Measurements from ENCODE around the gene NELL2.

Gene NELL2

DNA sequence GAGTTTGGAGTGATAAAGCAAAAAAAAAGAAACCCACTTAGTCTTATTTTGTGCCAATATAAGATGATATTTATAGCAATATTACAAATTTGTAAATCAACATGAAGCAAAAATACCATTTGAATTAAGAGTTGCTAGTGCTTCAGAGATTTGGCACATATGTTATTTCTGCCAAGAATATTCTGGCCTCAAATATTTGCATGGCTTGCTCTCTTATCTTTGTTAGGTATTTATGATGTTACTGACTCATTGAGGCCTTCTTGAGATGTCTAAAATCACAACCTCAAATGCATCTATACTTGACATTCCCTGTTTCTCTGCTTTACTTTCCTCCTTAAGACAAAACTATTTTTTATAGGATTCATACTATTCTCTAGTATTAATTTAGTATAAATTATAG lies 301.5 kb downstream of the NELL2 start:
- TF ChIP-seq CREB1 (IDR thresholded peaks at IDR 0.05; ENCODE audit: low read depth) (no peak), TAF1 (IDR thresholded peaks at IDR 0.05; ENCODE audit: low read depth) (no peak), TCF12 (IDR thresholded peaks at IDR 0.05; ENCODE audit: low read depth) (no peak), YY1 (IDR thresholded peaks at IDR 0.05; ENCODE audit: low read depth) (no peak), EGR1 (IDR thresholded peaks at IDR 0.05) (no peak), ZBTB7A (IDR thresholded peaks at IDR 0.05; ENCODE audit: low read depth) (no peak), RAD21 (IDR thresholded peaks at IDR 0.05; ENCODE audit: low read depth) (no peak), CEBPB (IDR thresholded peaks at IDR 0.05) (no peak)
- TF ChIP-seq, protein P1, sequence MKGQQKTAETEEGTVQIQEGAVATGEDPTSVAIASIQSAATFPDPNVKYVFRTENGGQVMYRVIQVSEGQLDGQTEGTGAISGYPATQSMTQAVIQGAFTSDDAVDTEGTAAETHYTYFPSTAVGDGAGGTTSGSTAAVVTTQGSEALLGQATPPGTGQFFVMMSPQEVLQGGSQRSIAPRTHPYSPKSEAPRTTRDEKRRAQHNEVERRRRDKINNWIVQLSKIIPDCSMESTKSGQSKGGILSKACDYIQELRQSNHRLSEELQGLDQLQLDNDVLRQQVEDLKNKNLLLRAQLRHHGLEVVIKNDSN (IDR thresholded peaks at IDR 0.05): no peak

DNA sequence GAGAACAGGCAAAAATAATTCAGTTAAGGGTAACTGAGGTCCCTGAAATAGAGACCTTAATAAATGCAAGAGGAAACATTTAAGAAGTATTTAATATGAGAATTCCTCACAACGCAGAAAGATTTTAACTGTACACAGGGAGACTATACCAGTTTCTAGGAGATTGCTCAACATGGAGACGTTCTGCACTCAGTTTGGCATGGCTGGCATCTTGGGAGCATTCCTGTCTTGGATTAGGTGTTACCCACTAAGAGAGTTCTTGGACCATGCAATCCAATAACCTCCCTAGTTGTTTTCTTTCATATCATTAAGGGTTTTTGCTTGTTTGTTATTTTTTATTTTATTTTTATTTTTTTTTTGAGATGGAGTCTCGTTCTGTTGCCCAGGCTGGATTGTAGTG lies 302.4 kb downstream of the NELL2 start:
- TF ChIP-seq YY1 (IDR thresholded peaks at IDR 0.05; ENCODE audit: low read depth) (no peak), CEBPB (IDR thresholded peaks at IDR 0.05) (peak; percentile 46; the same call in 1 of the 2 replicates)

DNA sequence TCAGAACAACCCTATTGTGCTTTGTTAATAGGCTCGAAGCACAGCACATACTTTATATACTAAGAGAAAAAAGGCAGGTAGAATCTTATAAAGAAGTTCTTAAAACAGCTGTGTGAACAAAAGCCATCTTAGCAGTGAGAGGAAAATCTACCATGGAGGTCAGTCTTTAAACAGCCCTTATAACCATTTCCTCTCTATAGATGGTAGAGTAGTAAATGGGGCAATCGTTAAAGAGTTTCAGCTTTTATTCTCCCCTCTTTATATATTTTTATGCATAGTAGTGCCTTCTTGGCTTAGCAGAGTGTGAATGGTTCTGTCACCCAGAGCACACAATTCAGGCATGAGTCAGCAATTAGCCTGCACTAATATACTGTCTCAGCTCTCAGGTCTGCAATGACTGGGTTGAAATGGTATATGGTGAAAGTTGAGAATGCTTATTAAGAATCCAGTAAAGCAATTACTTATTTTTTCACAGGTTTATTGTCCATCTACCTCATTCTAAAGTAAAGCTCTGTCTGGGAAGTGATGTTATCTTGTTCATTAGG lies 305.0 kb downstream of the NELL2 start:
- TF ChIP-seq, protein P1 (IDR thresholded peaks at IDR 0.05): no peak
- 0 out of 2 replicates have a peak, but pooled peaks have one; percentile 31 for TF ChIP-seq TCF12 (IDR thresholded peaks at IDR 0.05; ENCODE audit: low read depth)

DNA sequence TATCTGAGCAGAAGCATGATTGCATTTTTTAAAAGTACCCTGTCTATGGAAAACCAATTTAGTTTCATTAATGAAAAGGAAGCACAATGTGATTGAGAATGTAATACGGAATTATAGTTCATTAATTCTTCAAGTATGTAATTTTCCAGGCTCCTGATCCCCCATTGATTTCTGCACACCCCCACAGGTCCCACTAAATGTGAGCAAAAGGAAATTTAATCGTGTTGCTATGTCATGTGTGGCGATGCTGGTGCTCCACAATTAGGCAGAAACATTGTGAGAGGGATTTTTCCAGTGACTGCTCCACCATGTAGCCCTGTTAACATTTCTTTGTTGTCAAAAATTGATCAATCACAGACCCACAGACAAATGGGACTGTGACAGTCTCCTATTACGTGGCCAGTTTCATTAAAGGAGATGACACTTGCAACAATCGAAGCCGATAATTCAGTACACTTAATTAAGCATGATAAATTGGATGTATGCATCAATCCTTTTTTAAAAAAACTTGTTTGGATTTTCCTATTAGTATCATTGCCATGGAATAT lies 306.0 kb downstream of the NELL2 start:
- TF ChIP-seq TCF12 (IDR thresholded peaks at IDR 0.05; ENCODE audit: low read depth): no peak
- TF ChIP-seq RAD21 (IDR thresholded peaks at IDR 0.05; ENCODE audit: low read depth): no peak
- TF ChIP-seq ZBTB7A (IDR thresholded peaks at IDR 0.05; ENCODE audit: low read depth): no peak
- TF ChIP-seq, protein P2, sequence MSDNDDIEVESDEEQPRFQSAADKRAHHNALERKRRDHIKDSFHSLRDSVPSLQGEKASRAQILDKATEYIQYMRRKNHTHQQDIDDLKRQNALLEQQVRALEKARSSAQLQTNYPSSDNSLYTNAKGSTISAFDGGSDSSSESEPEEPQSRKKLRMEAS (IDR thresholded peaks at IDR 0.05): no peak
- TF ChIP-seq EP300 (IDR thresholded peaks at IDR 0.05; ENCODE audit: borderline replicate concordance): peak; percentile 59; the same call in 1 of the 2 replicates
- no peak for TF ChIP-seq CREB1 (IDR thresholded peaks at IDR 0.05; ENCODE audit: low read depth)
- TF ChIP-seq TEAD4 (IDR thresholded peaks at IDR 0.05): no peak
- TF ChIP-seq FOXM1 (IDR thresholded peaks at IDR 0.05; ENCODE audit: borderline replicate concordance, low read depth): peak; percentile 39; the same call in 1 of the 2 replicates
- no peak for TF ChIP-seq TAF1 (IDR thresholded peaks at IDR 0.05; ENCODE audit: low read depth)
- TF ChIP-seq, protein P1 (IDR thresholded peaks at IDR 0.05): no peak
- TF ChIP-seq CEBPB (IDR thresholded peaks at IDR 0.05): no peak

DNA sequence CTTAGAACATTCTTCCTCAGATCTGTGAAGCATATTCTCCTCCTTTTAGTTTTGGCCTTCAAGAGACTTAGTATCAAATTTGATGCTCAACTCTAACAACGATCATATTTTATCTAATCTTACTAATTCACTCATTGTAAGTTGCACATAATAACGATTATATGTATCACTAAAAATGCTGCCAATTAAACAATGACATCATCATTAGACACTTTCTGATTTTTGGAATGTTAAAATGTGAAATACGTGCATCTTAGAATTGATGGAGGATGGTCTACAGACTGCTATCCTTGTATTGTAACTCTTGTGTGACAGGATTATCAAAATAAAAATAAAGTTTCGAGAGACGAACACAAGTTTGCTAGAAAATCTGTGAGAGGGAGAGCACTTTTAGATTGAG lies 311.0 kb downstream of the NELL2 start:
- TF ChIP-seq, protein P2 (IDR thresholded peaks at IDR 0.05): no peak
- TF ChIP-seq CREB1 (IDR thresholded peaks at IDR 0.05; ENCODE audit: low read depth): no peak
- TF ChIP-seq TCF12 (IDR thresholded peaks at IDR 0.05; ENCODE audit: low read depth): no peak
- TF ChIP-seq ZBTB7A (IDR thresholded peaks at IDR 0.05; ENCODE audit: low read depth): no peak
- no peak for TF ChIP-seq YY1 (IDR thresholded peaks at IDR 0.05; ENCODE audit: low read depth)
- TF ChIP-seq, protein P1 (IDR thresholded peaks at IDR 0.05): no peak
- TF ChIP-seq CEBPB (IDR thresholded peaks at IDR 0.05): no peak
- no peak for TF ChIP-seq RAD21 (IDR thresholded peaks at IDR 0.05; ENCODE audit: low read depth)
- TF ChIP-seq, protein P3, sequence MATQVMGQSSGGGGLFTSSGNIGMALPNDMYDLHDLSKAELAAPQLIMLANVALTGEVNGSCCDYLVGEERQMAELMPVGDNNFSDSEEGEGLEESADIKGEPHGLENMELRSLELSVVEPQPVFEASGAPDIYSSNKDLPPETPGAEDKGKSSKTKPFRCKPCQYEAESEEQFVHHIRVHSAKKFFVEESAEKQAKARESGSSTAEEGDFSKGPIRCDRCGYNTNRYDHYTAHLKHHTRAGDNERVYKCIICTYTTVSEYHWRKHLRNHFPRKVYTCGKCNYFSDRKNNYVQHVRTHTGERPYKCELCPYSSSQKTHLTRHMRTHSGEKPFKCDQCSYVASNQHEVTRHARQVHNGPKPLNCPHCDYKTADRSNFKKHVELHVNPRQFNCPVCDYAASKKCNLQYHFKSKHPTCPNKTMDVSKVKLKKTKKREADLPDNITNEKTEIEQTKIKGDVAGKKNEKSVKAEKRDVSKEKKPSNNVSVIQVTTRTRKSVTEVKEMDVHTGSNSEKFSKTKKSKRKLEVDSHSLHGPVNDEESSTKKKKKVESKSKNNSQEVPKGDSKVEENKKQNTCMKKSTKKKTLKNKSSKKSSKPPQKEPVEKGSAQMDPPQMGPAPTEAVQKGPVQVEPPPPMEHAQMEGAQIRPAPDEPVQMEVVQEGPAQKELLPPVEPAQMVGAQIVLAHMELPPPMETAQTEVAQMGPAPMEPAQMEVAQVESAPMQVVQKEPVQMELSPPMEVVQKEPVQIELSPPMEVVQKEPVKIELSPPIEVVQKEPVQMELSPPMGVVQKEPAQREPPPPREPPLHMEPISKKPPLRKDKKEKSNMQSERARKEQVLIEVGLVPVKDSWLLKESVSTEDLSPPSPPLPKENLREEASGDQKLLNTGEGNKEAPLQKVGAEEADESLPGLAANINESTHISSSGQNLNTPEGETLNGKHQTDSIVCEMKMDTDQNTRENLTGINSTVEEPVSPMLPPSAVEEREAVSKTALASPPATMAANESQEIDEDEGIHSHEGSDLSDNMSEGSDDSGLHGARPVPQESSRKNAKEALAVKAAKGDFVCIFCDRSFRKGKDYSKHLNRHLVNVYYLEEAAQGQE (IDR thresholded peaks at IDR 0.05; ENCODE audit: low read depth): no peak
- no peak for TF ChIP-seq TEAD4 (IDR thresholded peaks at IDR 0.05)
- no peak for TF ChIP-seq EGR1 (IDR thresholded peaks at IDR 0.05)
- no peak for TF ChIP-seq TAF1 (IDR thresholded peaks at IDR 0.05; ENCODE audit: low read depth)
- TF ChIP-seq FOXM1 (IDR thresholded peaks at IDR 0.05; ENCODE audit: borderline replicate concordance, low read depth): no peak
- no peak for TF ChIP-seq NFIC (IDR thresholded peaks at IDR 0.05)
- TF ChIP-seq EP300 (IDR thresholded peaks at IDR 0.05; ENCODE audit: borderline replicate concordance): no peak

DNA sequence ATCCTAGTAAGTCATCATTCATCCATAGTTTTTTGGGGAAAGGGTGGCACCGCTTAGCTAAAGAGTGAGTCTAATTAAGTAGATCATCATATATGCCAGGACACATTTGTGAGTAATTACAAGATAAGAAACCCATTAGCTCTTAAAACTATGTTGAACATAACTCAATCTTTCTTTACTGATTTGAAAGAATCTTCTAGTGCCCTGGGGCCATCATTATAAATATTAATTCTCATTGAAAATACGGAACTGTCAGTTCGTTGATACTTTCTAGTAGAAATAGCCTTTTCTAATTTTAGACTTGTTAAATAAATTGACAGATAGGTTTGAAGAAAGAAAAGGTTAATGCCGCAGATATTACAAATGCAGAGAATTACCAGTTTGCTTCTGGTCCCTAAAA lies 312.6 kb downstream of the NELL2 start:
- no peak for TF ChIP-seq CREB1 (IDR thresholded peaks at IDR 0.05; ENCODE audit: low read depth)
- TF ChIP-seq, protein P3 (IDR thresholded peaks at IDR 0.05; ENCODE audit: low read depth): no peak
- TF ChIP-seq FOXM1 (IDR thresholded peaks at IDR 0.05; ENCODE audit: borderline replicate concordance, low read depth): no peak
- TF ChIP-seq EP300 (IDR thresholded peaks at IDR 0.05; ENCODE audit: borderline replicate concordance): no peak
- no peak for TF ChIP-seq TCF12 (IDR thresholded peaks at IDR 0.05; ENCODE audit: low read depth)
- no peak for TF ChIP-seq TEAD4 (IDR thresholded peaks at IDR 0.05)
- no peak for TF ChIP-seq RAD21 (IDR thresholded peaks at IDR 0.05; ENCODE audit: low read depth)
- TF ChIP-seq EGR1 (IDR thresholded peaks at IDR 0.05): no peak
- no peak for TF ChIP-seq NFIC (IDR thresholded peaks at IDR 0.05)
- TF ChIP-seq, protein P1 (IDR thresholded peaks at IDR 0.05): no peak
- TF ChIP-seq, protein P2 (IDR thresholded peaks at IDR 0.05): no peak
- no peak for TF ChIP-seq YY1 (IDR thresholded peaks at IDR 0.05; ENCODE audit: low read depth)

Measured in Ishikawa (cell line).